NCI-H774 (cell line): ENCODE measurements around the gene AKNA.

Source experiments
- DNase-seq: peaks from one replicate; lab custom pipeline; 2025; lab: John Stamatoyannopoulos, UW

The AKNA gene

GRCh38 chr9:114362394-114362793, 25.4 kb downstream of the AKNA start:
- no peak for DNase-seq

GRCh38 chr9:114361542-114361941, 26.2 kb downstream of the AKNA start:
- DNase-seq, result no peak

- DNase-seq, result no peak
These were observed 28.0 kb downstream of the AKNA start for GRCh38 chr9:114359801-114360200.

- DNase-seq, result no peak
These were observed 29.9 kb downstream of the AKNA start for GRCh38 chr9:114357911-114358328.

- DNase-seq, result no peak
These were observed 30.4 kb downstream of the AKNA start for GRCh38 chr9:114357360-114357759.

- no peak for DNase-seq
These were observed 31.0 kb downstream of the AKNA start for GRCh38 chr9:114356792-114357191.

- DNase-seq, result no peak
These were observed 32.0 kb downstream of the AKNA start for GRCh38 chr9:114355821-114356220.

GRCh38 chr9:114351932-114352331, 35.9 kb downstream of the AKNA start:
- DNase-seq, result no peak

GRCh38 chr9:114350636-114351401, 37.0 kb downstream of the AKNA start:
- no peak for DNase-seq

GRCh38 chr9:114349713-114350480, 37.9 kb downstream of the AKNA start:
- DNase-seq, result no peak

- DNase-seq, result no peak
These were observed 38.8 kb downstream of the AKNA start for GRCh38 chr9:114348906-114349482.

GRCh38 chr9:114348261-114348905, 39.4 kb downstream of the AKNA start:
- no peak for DNase-seq

- DNase-seq, result no peak
These were observed 40.1 kb downstream of the AKNA start for GRCh38 chr9:114347675-114348074.

- DNase-seq, result no peak
These were observed 41.6 kb downstream of the AKNA start for GRCh38 chr9:114346146-114346545.

- no peak for DNase-seq
These were observed 42.2 kb downstream of the AKNA start for GRCh38 chr9:114345493-114346065.

GRCh38 chr9:114344692-114345091, 43.1 kb downstream of the AKNA start:
- DNase-seq, result no peak

- DNase-seq, result no peak
These were observed 43.6 kb downstream of the AKNA start for GRCh38 chr9:114344188-114344566.

- DNase-seq, result no peak
These were observed 44.2 kb downstream of the AKNA start for GRCh38 chr9:114343471-114344187.

- DNase-seq, result no peak
These were observed 44.9 kb downstream of the AKNA start for GRCh38 chr9:114342755-114343440.

- DNase-seq, result no peak
These were observed 45.8 kb downstream of the AKNA start for GRCh38 chr9:114341991-114342390.
